A673 (cell line): ENCODE measurements around the gene FCN1.

Experiments
- EZH2 ChIP-seq: fragments of 200-600 bp; sonication (generic); IDR thresholded peaks from 2 replicates; pipeline ENCODE4 v1.6.1; 2017; ENCODE audit warnings: borderline replicate concordance, low read depth, mild to moderate bottlenecking, mixed read lengths, antibody characterized with exemption, low read length; ENCODE audit not compliant: poor library complexity, severe bottlenecking
- TF ChIP-seq, protein P1 (sequence below): fragments of 300-800, 200-600 bp; sonication (generic); conservative IDR thresholded peaks from 2 replicates; pipeline ENCODE4 v1.5.1; 2017; ENCODE audit warnings: low read depth, mild to moderate bottlenecking, antibody characterized with exemption, low read length, moderate library complexity, mixed read lengths

DNA sequence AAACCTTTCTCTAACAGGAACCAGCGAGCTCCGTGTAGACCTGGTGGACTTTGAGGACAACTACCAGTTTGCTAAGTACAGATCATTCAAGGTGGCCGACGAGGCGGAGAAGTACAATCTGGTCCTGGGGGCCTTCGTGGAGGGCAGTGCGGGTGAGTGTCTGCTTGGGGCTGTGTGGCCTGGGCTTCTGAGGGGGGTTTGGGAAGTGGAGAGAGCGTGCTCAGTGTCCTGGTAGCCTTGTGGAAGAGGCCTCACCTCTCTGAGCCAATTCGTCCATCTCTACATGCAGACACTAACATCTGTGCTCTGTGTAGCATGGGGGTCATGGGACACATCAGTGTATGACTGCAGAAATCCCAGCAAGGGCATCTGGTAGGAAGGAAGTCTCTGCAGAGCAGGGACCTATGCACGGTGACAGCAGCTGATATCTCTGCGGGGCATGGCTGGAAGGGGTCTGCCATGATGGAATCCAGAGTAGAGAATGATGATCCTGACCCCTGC, 31.2 kb downstream of the FCN1 start:
- TF ChIP-seq, protein P1, sequence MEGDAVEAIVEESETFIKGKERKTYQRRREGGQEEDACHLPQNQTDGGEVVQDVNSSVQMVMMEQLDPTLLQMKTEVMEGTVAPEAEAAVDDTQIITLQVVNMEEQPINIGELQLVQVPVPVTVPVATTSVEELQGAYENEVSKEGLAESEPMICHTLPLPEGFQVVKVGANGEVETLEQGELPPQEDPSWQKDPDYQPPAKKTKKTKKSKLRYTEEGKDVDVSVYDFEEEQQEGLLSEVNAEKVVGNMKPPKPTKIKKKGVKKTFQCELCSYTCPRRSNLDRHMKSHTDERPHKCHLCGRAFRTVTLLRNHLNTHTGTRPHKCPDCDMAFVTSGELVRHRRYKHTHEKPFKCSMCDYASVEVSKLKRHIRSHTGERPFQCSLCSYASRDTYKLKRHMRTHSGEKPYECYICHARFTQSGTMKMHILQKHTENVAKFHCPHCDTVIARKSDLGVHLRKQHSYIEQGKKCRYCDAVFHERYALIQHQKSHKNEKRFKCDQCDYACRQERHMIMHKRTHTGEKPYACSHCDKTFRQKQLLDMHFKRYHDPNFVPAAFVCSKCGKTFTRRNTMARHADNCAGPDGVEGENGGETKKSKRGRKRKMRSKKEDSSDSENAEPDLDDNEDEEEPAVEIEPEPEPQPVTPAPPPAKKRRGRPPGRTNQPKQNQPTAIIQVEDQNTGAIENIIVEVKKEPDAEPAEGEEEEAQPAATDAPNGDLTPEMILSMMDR, result no peak
- TF ChIP-seq EZH2, result no peak
